Measurements from ENCODE around the gene NEK8. TPM values are rescaled to one million over a fixed set of nuclear protein-coding genes. Genes with fewer than 3 reads are reported as not detected.

Gene NEK8
- total RNA-seq, 2 donors from 2014 or later, result 5.1 to 13.2 TPM

DNA sequence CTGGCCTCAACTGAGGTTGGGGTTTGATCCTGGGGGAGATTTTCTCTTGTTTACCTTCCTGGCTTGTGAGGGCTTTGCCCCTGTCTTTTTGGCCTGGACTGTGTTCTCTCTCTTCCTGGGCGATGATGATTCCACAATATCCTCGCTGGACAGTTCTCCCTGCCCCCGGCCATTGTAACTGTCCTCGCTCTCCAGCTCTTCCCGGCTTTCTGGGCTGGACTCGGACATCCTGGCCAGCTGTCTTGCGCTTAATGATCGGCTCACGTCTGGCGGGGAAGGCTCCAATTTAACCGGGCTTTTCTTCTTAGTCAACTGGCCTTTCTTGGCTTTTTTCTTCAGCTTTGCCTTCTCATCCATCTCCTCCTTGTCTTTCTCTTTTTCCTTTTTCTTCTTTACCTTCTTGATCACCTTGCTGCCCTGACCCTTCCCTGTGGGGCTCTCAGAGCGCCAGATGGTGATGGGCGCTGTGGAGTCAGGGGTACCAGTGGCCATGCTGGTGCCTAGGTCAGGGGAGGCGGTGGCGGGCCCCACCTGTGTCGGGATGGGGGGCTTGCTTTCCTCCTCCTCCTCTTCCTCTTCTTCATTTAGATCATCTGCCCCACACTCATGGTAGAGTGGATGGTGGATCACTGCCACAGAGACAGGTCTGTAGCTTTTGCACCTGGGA, 24.9 kb upstream of the NEK8 start:
- no peak for TF ChIP-seq CTCF (IDR thresholded peaks at IDR 0.05)
- no peak for TF ChIP-seq POLR2A (IDR thresholded peaks at IDR 0.05)
- TF ChIP-seq POLR2AphosphoS5 (IDR thresholded peaks at IDR 0.05), result no peak
- intact Hi-C loops (cut with DNase I), result no loop called here
- Histone ChIP-seq H3K9me3 (no peaks in the 10 kb centered on the region), H3K27me3 (replicated peaks; ENCODE audit: insufficient read depth) (no peaks in the 10 kb centered on the region), H3K27ac (no peak overlapping the region), H3K4me1 (replicated peaks) (no peaks in the 10 kb centered on the region), H3K36me3 (peaks cover 25 to 26% of the 10 kb centered on the region in 2 donors), H3K4me3 (no peak overlapping the region)
- no peak for DNase-seq (ENCODE audit: low spot score)
- WGBS, result 73% methylated on average over 16 of the region's 16 CpGs

GRCh38 chr17:28704219-28704858, 24.2 kb upstream of the NEK8 start:
- Histone ChIP-seq H3K9me3 (no peaks in the 10 kb centered on the region), H3K27me3 (replicated peaks; ENCODE audit: insufficient read depth) (no peaks in the 10 kb centered on the region), H3K4me3 (no peak overlapping the region), H3K36me3 (peaks cover 20% of the 10 kb centered on the region in 2 donors), H3K4me1 (replicated peaks) (no peaks in the 10 kb centered on the region), H3K27ac (no peak overlapping the region)
- intact Hi-C loops (cut with DNase I), result no loop called here
- DNase-seq (ENCODE audit: low spot score), result no peak
- TF ChIP-seq POLR2A (IDR thresholded peaks at IDR 0.05) (no peak), POLR2AphosphoS5 (IDR thresholded peaks at IDR 0.05) (no peak), CTCF (IDR thresholded peaks at IDR 0.05) (no peak)
- whole genome bisulfite sequencing, result 86% methylated on average over 13 of the region's 14 CpGs

DNA sequence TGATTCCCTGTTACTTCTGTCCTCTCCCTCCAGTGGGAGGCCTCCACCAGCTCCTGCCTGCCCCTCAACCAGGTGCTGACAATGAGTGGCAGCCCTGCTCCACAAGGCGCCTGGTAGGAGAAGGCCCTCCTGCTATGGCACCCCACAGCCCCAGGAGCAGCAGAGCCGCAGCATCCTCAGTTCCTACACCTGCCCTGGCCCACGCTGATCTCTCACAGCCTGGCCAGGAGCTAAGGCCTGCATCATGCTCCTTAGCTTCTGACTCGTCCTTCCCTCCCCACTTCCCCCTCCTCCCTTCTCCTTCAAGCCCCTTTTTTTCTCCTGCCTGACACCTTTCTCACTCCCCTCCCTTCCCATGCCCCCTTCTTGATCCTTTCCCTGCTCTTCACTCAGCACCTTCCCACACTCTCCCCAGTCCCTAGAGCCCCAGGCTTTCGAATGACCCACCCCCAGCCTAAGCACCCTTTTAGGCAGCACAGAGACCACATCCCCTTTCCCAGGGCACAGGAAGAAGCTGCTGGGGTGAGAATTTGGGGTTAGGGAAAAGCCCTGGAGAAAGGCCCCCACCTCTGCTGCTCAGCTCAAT, 23.4 kb upstream of the NEK8 start:
- Histone ChIP-seq H3K4me1 (replicated peaks) (no peaks in the 10 kb centered on the region), H3K27ac (no peak overlapping the region), H3K9me3 (no peaks in the 10 kb centered on the region), H3K4me3 (no peak overlapping the region), H3K36me3 (peaks cover 11 to 13% of the 10 kb centered on the region in 2 donors), H3K27me3 (replicated peaks; ENCODE audit: insufficient read depth) (no peaks in the 10 kb centered on the region)
- no peak for DNase-seq (ENCODE audit: low spot score)
- 72% methylated on average over 5 of the region's 5 CpGs for WGBS
- no peak for TF ChIP-seq POLR2AphosphoS5 (IDR thresholded peaks at IDR 0.05)
- TF ChIP-seq CTCF (IDR thresholded peaks at IDR 0.05), result no peak
- TF ChIP-seq POLR2A (IDR thresholded peaks at IDR 0.05), result no peak
- intact Hi-C loops (cut with DNase I), result no loop called here

- 66% methylated on average over 8 of the region's 10 CpGs for WGBS
- Histone ChIP-seq H3K4me1 (replicated peaks) (no peaks in the 10 kb centered on the region), H3K36me3 (peaks cover 5 to 10% of the 10 kb centered on the region in 2 donors), H3K27ac (no peak overlapping the region), H3K4me3 (no peak overlapping the region), H3K27me3 (replicated peaks; ENCODE audit: insufficient read depth) (no peaks in the 10 kb centered on the region), H3K9me3 (no peaks in the 10 kb centered on the region)
- no peak for DNase-seq (ENCODE audit: low spot score)
- intact Hi-C loops (cut with DNase I), result no loop called here
- TF ChIP-seq CTCF (IDR thresholded peaks at IDR 0.05) (no peak), POLR2A (IDR thresholded peaks at IDR 0.05) (no peak), POLR2AphosphoS5 (IDR thresholded peaks at IDR 0.05) (no peak)
Observed at GRCh38 chr17:28705728-28706334, 22.8 kb upstream of the NEK8 start.

All from prostate gland (tissue), 2 donors.